GM19455 (cell line): ENCODE data around the gene CENPA.
"Not testable (repeated sequence)": the region's sequence is repeated elsewhere in the genome, so short reads cannot be mapped to it uniquely, and the experiment has no call there.

ENCODE experiments used
- ATAC-seq: cut with Tn5 transposase; IDR thresholded peaks from one replicate; pipeline ENCODE4 v1.9.1; 2021; ENCODE audit not compliant: unreplicated experiment

Gene CENPA

DNA sequence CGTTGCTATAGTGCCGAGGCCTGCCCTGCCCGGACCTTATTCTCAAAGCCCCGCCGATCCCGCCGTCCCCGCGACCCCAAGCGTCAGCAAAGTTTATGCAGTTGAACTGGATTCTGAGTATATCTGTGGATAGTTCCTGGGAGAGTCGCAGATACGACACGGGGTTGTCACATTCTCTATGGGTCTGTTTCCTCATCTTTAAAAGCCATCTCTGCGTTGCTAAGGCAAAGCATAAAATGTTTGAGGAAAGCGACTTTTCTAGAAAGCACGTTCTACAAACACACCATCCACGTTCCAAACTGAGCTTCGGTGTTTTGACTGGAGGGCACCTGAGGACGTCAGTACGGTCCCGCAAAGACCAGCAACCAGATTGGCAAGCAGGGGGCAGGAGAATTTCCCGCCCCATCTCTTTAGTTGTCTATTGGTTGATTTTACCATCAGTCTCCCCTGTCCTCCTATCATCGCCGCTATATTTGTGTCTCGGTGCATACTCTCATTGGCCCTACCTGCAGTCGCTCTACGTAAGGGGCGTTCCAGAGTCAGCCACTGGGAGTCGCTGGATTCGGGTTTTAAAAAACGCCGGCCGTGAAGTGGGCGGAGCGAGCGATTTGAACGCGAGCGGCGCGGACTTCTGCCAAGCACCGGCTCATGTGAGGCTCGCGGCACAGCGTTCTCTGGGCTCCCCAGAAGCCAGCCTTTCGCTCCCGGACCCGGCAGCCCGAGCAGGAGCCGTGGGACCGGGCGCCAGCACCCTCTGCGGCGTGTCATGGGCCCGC is at the start of gene CENPA:
CENPA (plus strand) TSS at position 626 of the 776 bp plus-strand sequence; CDS start at position 767, 141 bp downstream.
- ATAC-seq, result peak; percentile 98

GRCh38 chr2:26737221-26737620 is 48.6 kb upstream of the CENPA start:
- ATAC-seq, result no peak

- no peak for ATAC-seq
Observed at GRCh38 chr2:26738481-26738880, 47.4 kb upstream of the CENPA start.

GRCh38 chr2:26739514-26739913 is 46.3 kb upstream of the CENPA start:
- no peak for ATAC-seq

DNA sequence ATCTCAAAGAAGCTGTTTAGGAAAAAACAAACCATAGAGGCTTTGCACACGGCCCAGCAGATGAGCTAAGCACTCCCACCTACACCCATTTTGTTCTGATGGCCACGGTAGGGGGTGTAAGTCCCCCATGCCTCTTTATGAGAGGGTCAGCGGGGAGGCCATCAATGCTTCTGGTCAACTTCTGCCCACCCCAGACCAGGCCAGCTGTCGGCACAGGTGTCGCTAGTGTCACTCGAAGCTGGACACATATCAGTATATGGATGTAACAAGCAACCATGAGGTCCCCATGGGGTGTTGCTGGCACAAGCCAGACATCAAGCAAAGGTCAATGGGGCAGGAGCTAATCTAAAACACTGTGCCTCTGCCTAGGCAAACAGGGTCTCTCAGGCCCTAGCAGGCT is 45.5 kb upstream of the CENPA start:
- ATAC-seq, result no peak

GRCh38 chr2:26740890-26741302 is 45.0 kb upstream of the CENPA start:
- no peak for ATAC-seq

- ATAC-seq, result no peak
Observed at GRCh38 chr2:26742048-26742770, 43.6 kb upstream of the CENPA start.

- ATAC-seq, result no peak
Observed at GRCh38 chr2:26743852-26744251, 42.0 kb upstream of the CENPA start.

GRCh38 chr2:26744953-26745352 is 40.9 kb upstream of the CENPA start:
- no peak for ATAC-seq

DNA sequence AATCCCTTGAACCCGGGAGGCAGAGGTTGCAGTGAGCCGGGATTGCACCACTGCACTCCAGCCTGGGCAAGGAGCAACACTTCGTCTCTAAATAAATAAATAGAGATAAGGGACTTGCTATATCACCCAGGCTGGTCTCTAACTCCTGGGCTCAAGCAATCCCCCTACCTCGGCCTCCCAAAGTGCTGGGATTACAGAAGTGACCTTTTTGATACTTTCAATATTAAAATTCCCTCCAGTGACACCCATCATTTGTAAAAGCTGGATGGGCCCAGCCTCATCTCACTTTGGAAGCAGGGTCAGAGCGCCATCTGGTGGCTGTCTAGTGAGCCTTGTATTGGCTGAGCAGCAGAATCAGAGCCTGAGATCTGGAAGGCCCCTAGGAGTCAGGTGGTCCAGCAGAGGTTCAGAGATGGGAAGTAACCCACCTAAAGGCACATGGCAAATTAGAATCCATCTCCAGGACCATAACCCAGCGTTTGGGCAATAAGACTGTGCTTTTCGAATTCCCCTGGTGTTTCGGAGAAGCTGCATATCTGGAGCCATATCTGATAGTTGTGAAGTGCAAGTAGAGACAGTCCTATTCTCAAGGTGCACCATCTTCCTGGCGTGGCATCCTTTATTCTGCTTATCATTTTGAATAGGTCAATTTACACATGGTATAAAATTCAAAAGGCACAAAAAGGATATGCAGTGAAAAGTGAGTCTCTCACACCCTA is 40.1 kb upstream of the CENPA start:
- no peak for ATAC-seq

DNA sequence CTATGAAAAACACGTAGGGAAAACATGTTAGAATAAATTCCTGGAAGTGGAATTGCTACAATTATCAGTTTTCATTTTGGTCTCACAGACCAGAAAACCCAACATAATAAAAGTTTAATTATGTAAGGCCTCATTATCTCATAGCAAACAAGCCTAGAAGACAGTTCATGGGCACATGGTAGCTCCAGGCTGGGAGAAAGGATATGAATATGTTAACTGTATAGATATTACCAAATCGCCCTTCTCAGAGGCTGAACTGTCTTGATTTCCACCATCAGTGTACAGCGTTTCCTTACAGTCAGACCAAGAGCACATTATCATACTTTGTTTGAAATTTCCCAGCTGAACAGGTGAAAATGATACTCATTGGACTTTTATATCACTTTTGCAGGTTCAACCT is 38.9 kb upstream of the CENPA start:
- no peak for ATAC-seq

DNA sequence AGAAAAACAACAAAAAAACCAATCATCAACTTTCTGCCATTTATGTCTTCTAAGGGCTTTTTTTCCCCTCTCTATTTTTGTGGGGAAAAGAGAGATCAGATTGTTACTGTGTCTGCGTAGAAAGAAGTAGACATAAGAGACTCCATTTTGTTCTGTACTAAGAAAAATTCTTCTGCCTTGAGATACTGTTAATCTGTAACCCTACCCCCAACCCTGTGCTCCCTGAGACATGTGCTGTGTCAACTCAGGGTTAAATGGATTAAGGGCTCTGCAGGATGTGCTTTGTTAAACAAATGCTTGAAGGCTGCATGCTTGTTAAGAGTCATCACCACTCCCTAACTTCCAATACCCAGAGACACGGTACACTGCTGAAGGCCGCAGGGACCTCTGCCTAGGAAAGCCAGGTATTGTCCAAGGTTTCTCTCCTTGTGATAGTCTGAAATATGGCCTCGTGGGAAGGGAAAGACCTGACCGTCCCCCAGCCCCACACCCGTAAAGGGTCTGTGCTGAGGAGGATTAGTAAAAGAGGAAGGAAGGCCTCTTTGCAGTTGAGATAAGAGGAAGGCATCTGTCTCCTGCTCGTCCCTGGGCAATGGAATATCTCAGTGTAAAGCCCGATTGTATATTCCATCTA is 36.0 kb upstream of the CENPA start:
- ATAC-seq, result not testable (repeated sequence)

DNA sequence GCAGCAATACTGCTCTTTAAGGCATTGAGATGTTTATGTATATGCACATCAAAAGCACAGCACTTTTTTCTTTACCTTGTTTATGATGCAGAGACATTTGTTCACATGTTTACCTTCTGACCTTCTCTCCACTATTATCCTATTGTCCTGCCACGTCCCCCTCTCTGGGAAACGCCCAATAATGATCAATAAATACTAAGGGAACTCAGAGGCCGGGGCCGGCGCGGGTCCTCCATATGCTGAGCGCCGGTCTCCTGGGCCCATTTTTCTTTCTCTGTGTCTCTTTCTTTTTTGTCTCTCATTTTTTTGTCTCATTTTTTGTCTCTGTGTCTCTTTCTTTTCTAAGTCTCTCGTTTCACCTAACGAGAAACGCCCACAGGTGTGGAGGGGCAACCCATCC is 35.4 kb upstream of the CENPA start:
- not testable (repeated sequence) for ATAC-seq

DNA sequence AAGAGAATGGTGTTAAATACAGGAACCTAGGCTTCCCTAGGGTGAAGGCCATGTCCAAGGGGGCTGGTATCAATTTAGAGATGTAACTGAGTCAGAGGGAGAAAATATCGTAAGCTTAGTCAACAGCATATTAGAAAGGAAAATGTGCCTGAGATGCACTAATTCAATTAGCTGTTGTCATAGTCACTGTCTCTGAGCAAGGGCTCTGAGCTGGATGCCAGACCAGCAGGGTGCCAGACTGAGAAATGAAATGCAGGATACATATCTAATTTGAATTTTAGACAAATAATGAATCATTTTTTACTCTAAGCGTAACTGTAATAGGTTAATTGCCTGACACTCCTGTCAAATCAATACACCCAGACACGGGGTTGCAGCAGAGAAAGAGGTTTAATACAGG is 33.2 kb upstream of the CENPA start:
- ATAC-seq, result no peak

- ATAC-seq, result no peak
Observed at GRCh38 chr2:26754539-26754938, 31.3 kb upstream of the CENPA start.

- no peak for ATAC-seq
Observed at GRCh38 chr2:26754972-26755670, 30.7 kb upstream of the CENPA start.

GRCh38 chr2:26756337-26756736 is 29.5 kb upstream of the CENPA start:
- no peak for ATAC-seq

DNA sequence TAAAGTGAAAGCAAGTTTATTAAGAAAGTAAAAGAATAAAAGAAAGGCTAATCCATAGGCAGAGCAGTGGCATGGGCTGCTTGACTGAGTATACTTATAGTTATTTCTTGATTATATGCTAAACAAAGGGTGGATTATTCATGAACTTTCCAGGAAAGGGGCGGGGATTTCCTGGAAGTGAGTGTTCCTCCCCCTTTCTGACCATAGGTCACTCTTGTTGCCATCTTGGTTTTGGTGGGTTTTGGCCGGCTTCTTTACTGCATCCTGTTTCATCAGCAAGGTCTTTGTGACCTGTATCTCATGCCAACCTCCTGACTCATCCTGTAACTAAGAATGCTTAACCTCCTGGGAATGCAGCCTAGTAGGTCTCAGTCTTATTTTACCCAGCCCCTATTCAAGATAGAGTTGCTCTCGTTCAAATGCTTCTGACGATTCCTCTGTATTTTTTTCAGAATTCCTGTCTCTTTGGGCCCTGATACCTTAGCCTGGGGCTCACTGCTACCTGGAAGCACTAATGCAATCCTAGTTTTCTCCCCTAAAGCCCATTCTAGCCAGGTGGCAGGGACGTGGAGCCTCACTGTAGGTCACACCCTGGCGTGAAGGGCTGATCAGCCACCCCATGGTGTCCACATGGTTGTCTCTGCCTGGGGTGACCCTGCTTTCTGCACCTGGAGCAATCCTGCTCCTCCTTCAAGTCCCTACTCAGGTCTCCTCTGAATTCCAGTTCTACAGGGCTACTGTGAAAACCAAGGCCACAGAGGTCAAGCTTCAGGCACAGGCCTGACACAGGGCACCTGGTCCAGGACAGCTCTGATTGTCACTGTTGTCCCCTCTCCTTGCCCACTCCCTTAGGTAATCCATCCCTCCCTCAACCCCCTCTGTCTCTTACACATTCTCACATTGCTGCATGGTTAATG is 27.7 kb upstream of the CENPA start:
- ATAC-seq, result no peak

- ATAC-seq, result no peak
Observed at GRCh38 chr2:26758790-26759321, 27.0 kb upstream of the CENPA start.
